Endothelial cell of umbilical vein (primary cell): Measurements from ENCODE around the gene DAB1. TPM values are rescaled to one million over a fixed set of nuclear protein-coding genes. Genes with fewer than 3 reads are reported as not detected.

Experiments used
- BruUV-seq: library from RNA; stranded (reverse); fragments of 400-500 nt; replicated peaks from 2 replicates; lab custom pipeline; 2021; lab: Mats Ljungman, UMichigan
- CTCF ChIA-PET: fragments of 300-600, 350-600 bp; sonication (Branson Sonifier 250); formaldehyde crosslinking; loops from one replicate; lab custom pipeline; 2021; ENCODE audit warnings: antibody characterized with exemption, inconsistent platforms; lab: Charles Lee
- POLR2A ChIA-PET: fragments of 300-600, 350-600 bp; sonication (Branson Sonifier 250); formaldehyde crosslinking; loops from one replicate; lab custom pipeline; 2021; ENCODE audit warnings: antibody characterized with exemption, inconsistent platforms; lab: Charles Lee
- DNase-seq: peaks from one replicate; pipeline ENCODE4 v3.0.0-alpha.2; 2011; ENCODE audit warnings: low read depth, low spot score
- FAIRE-seq: peaks from 2 replicates; lab custom pipeline; 2011; peaks lifted over from hg19 to GRCh38; lab: Jason Lieb, UNC
- H2AFZ ChIP-seq: 2 replicates; pipeline ENCODE4 v1.6.0; 2012; ENCODE audit warnings: low read depth, low read length, control low read depth, inconsistent platforms
- H3K27ac ChIP-seq: 2 replicates; pipeline ENCODE4 v1.5.1; 2011; ENCODE audit warnings: low read depth, mild to moderate bottlenecking, control low read depth, low read length, moderate library complexity; ENCODE audit not compliant: insufficient read depth
- H3K27me3 ChIP-seq, 2 experiments: 2 replicates each; pipeline versions ENCODE4 v1.6.0 to v1.6.1; 2011; ENCODE audit warnings: low read length in 2 of 2, mixed read lengths in 1 of 2; ENCODE audit not compliant: control insufficient read depth in 2 of 2, insufficient read depth in 2 of 2
- H3K36me3 ChIP-seq, 2 experiments: 2 replicates in 1 of 2; 3 replicates in 1 of 2; pipeline ENCODE4 v1.5.1; 2011; ENCODE audit warnings: low read length in 2 of 2, mild to moderate bottlenecking in 1 of 2, moderate library complexity in 1 of 2; ENCODE audit not compliant: control insufficient read depth in 2 of 2, insufficient read depth in 2 of 2; ENCODE audit errors: extremely low read depth in 1 of 2
- H3K4me1 ChIP-seq: 3 replicates; pipeline ENCODE4 v1.5.1; 2011; ENCODE audit warnings: mild to moderate bottlenecking, low read length; ENCODE audit not compliant: control insufficient read depth, insufficient read depth; ENCODE audit errors: extremely low read depth
- H3K4me2 ChIP-seq: 2 replicates; pipeline ENCODE4 v1.6.1; 2011; ENCODE audit warnings: low read length, control low read depth, mixed read lengths; ENCODE audit not compliant: insufficient read depth
- H3K4me3 ChIP-seq, 3 experiments: fragments of 200-600 bp in 1 of 3; sonication (generic), shearing (Covaris generic) in 1 of 3; replicated peaks in 1 of 3; 2 replicates each; pipeline ENCODE4 v1.5.1; 2011 to 2016; ENCODE audit warnings: control low read depth in 3 of 3, low read length in 3 of 3, mild to moderate bottlenecking in 2 of 3, inconsistent platforms in 1 of 3, low read depth in 1 of 3, moderate library complexity in 1 of 3; ENCODE audit not compliant: insufficient read depth in 1 of 3
- H3K79me2 ChIP-seq: 2 replicates; pipeline ENCODE4 v1.6.0; 2012; ENCODE audit warnings: low read length, inconsistent platforms; ENCODE audit not compliant: control insufficient read depth, insufficient read depth
- H3K9ac ChIP-seq: replicated peaks from 2 replicates; pipeline ENCODE3; 2011; ENCODE audit warnings: low read length, control low read depth; ENCODE audit not compliant: insufficient read depth; ENCODE audit errors: extremely low read depth
- H3K9me1 ChIP-seq: replicated peaks from 3 replicates; pipeline ENCODE4 v1.6.0; 2011; ENCODE audit warnings: mild to moderate bottlenecking, low read length; ENCODE audit not compliant: control insufficient read depth, insufficient read depth; ENCODE audit errors: extremely low read depth
- H3K9me3 ChIP-seq: replicated peaks from 2 replicates; pipeline ENCODE4 v1.5.1; 2012; ENCODE audit warnings: low read length, inconsistent platforms; ENCODE audit not compliant: control insufficient read depth, insufficient read depth
- H4K20me1 ChIP-seq: replicated peaks from 2 replicates; pipeline ENCODE3; 2011; ENCODE audit warnings: mild to moderate bottlenecking, low read length; ENCODE audit not compliant: control insufficient read depth, insufficient read depth; ENCODE audit errors: extremely low read depth
- EZH2 ChIP-seq: IDR thresholded peaks from 2 replicates; pipeline ENCODE4 v1.6.1; 2012; ENCODE audit warnings: borderline replicate concordance, low read depth, mild to moderate bottlenecking, moderate library complexity, low read length, inconsistent platforms; ENCODE audit not compliant: severe bottlenecking
- FOS ChIP-seq: IDR thresholded peaks from 2 replicates; pipeline ENCODE4 v1.6.1; 2011; ENCODE audit warnings: mild to moderate bottlenecking, low read length, moderate library complexity, borderline replicate concordance; ENCODE audit not compliant: insufficient read depth
- GATA2 ChIP-seq: IDR thresholded peaks from 2 replicates; pipeline ENCODE4 v1.7.0; 2011; ENCODE audit warnings: low read depth, mild to moderate bottlenecking, moderate library complexity, mixed read lengths, low read length; ENCODE audit not compliant: insufficient read length, insufficient read depth
- JUN ChIP-seq: IDR thresholded peaks from 2 replicates; pipeline ENCODE4 v1.6.1; 2011; ENCODE audit warnings: borderline replicate concordance, low read depth; ENCODE audit not compliant: insufficient read length, insufficient read depth
- MYC ChIP-seq: IDR thresholded peaks from one replicate; pipeline ENCODE4 v1.6.1; 2011; ENCODE audit warnings: mild to moderate bottlenecking, low read depth, low read length
- POLR2A ChIP-seq: IDR thresholded peaks from 2 replicates; pipeline ENCODE4 v1.6.1; 2012; ENCODE audit warnings: low read depth, mild to moderate bottlenecking, control low read depth, low read length
- POLR2AphosphoS5 ChIP-seq: IDR thresholded peaks from 2 replicates; pipeline ENCODE4 v1.6.1; 2012; ENCODE audit warnings: low read depth, mild to moderate bottlenecking, control low read depth, low read length, moderate library complexity; ENCODE audit not compliant: insufficient read depth
- dilution Hi-C: fragments of 300-500 bp; cut with MboI; formaldehyde crosslinking; loops from one replicate; pipeline ENCODE4 v1.15.0; 2019; ENCODE audit warnings: low sequenced_read_pairs; ENCODE audit not compliant: extremely low pct_ligation_motif_present
- intact Hi-C: fragments of 100-400 bp; cut with micrococcal nuclease; formaldehyde crosslinking; loops from one replicate; pipeline ENCODE4 v1.10.0; 2022
- polyA plus RNA-seq, 4 experiments: library from polyadenylated mRNA; depleted of rRNA in 3 of 4; stranded (reverse) in 3 of 4; unstranded in 1 of 4; fragments of >200 nt; gene quantifications; 2 replicates each; pipeline versions ENCODE4 v1.2.1 to v1.2.3, GENCODE V29; 2011 to 2012; ENCODE audit warnings: missing spikeins in 1 of 4
- total RNA-seq: library from RNA; stranded (reverse); gene quantifications from 2 replicates; pipeline ENCODE4 v1.2.3, GENCODE V29; 2021
- TF ChIP-seq, protein P1 (sequence below): IDR thresholded peaks from 2 replicates; pipeline ENCODE4 v1.6.1; 2011; ENCODE audit not compliant: insufficient read depth, insufficient read length
- TF ChIP-seq, protein P2 (sequence below), 2 donors: IDR thresholded peaks; 1 replicate in 1 of 2; 2 replicates in 1 of 2; pipeline ENCODE4 v1.5.1; 2011; ENCODE audit warnings: low read length in 2 of 2, mild to moderate bottlenecking in 2 of 2, moderate library complexity in 2 of 2, control low read depth in 1 of 2, inconsistent platforms in 1 of 2, low read depth in 1 of 2; ENCODE audit not compliant: insufficient read depth in 1 of 2; ENCODE audit errors: extremely low read depth in 1 of 2

Gene DAB1
- total and polyA plus RNA-seq, 2 donors (not counting 3 experiments of a cell fraction or from before 2014, with no cell fraction given) = not detected

DNA sequence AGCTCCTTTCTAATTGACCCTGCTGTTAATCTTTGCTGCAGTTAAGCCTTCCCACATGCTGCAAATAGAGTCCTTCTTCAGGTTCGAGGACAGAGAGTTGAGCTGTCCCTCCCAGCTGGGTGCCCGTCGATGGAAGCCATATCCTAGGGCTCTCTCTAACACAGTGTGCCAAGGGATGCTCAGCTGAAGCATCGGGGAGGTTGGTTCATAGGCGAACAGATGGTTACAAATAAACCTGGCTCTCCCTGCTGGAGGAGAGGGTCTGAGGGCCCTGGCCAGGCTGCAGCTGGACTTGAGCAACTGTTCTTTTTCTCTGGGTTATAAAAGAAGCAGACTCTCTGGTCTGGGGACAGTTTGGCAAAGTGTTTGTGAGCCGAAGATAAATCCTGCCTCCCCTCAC is 337.7 kb downstream of the DAB1 start:
- no peak for DNase-seq
- no peaks in the 10 kb centered on the region for H3K9me1 ChIP-seq
- no peak for FAIRE-seq
- H3K4me1 ChIP-seq = no peaks in the 10 kb centered on the region
- no peaks in the 10 kb centered on the region for H3K36me3 ChIP-seq
- H4K20me1 ChIP-seq = no peaks in the 10 kb centered on the region
- intact Hi-C loops = no loop called here
- ChIA-PET POLR2A (no interaction called here), CTCF (no interaction called here)
- H3K27ac ChIP-seq = no peak overlapping the region
- no peak overlapping the region for H2AFZ ChIP-seq
- no peak overlapping the region for H3K9ac ChIP-seq
- H3K9me3 ChIP-seq = no peaks in the 10 kb centered on the region
- H3K79me2 ChIP-seq = no peaks in the 10 kb centered on the region
- no peak overlapping the region for H3K4me3 ChIP-seq
- TF ChIP-seq, protein P1, sequence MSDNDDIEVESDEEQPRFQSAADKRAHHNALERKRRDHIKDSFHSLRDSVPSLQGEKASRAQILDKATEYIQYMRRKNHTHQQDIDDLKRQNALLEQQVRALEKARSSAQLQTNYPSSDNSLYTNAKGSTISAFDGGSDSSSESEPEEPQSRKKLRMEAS = no peak
- TF ChIP-seq GATA2 (no peak), POLR2A (no peak), MYC (no peak), POLR2AphosphoS5 (no peak), EZH2 (no peak), FOS (no peak), JUN (no peak)
- TF ChIP-seq, protein P2, sequence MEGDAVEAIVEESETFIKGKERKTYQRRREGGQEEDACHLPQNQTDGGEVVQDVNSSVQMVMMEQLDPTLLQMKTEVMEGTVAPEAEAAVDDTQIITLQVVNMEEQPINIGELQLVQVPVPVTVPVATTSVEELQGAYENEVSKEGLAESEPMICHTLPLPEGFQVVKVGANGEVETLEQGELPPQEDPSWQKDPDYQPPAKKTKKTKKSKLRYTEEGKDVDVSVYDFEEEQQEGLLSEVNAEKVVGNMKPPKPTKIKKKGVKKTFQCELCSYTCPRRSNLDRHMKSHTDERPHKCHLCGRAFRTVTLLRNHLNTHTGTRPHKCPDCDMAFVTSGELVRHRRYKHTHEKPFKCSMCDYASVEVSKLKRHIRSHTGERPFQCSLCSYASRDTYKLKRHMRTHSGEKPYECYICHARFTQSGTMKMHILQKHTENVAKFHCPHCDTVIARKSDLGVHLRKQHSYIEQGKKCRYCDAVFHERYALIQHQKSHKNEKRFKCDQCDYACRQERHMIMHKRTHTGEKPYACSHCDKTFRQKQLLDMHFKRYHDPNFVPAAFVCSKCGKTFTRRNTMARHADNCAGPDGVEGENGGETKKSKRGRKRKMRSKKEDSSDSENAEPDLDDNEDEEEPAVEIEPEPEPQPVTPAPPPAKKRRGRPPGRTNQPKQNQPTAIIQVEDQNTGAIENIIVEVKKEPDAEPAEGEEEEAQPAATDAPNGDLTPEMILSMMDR (IDR thresholded peaks at IDR 0.05; ENCODE audit: extremely low read depth in 1 of 2, insufficient read depth in 1 of 2, low read depth in 1 of 2, low read length in 2 of 2) = no peak
- dilution Hi-C loops = no loop called here
- H3K27me3 ChIP-seq = no peaks in the 10 kb centered on the region
- BruUV-seq = no TSS peak
- H3K4me2 ChIP-seq = no peak overlapping the region
